CD8-positive, alpha-beta memory T cell (primary cell): ENCODE data around the gene IFITM10. TPM values are rescaled to one million over a fixed set of nuclear protein-coding genes. Genes with fewer than 3 reads are reported as not detected.

ENCODE experiments used
- CTCF ChIA-PET: fragments of 350-600 bp; sonication (Branson Sonifier 250); formaldehyde crosslinking; loops from one replicate; lab custom pipeline; 2021; ENCODE audit warnings: antibody characterized with exemption; lab: Charles Lee
- POLR2A ChIA-PET: fragments of 350-600 bp; sonication (Branson Sonifier 250); formaldehyde crosslinking; loops from one replicate; lab custom pipeline; 2021; ENCODE audit warnings: antibody characterized with exemption; lab: Charles Lee
- DNase-seq, 5 donors: peaks; one replicate each; pipeline versions ENCODE4 v3.0.0 to v3.0.0-alpha.2; 2020 to 2022; ENCODE audit warnings: mixed read lengths in 1 of 5
- H3K27ac ChIP-seq: one replicate; pipeline ENCODE4 v1.7.0; 2013; ENCODE audit warnings: low read depth, mild to moderate bottlenecking, low read length, moderate library complexity
- H3K27me3 ChIP-seq: 2 replicates; pipeline ENCODE4 v1.7.0; 2013; ENCODE audit warnings: low read length, mild to moderate bottlenecking; ENCODE audit not compliant: insufficient read depth, poor library complexity, severe bottlenecking
- H3K36me3 ChIP-seq: 2 replicates; pipeline ENCODE4 v1.7.0; 2013; ENCODE audit warnings: mild to moderate bottlenecking, low read length, moderate library complexity; ENCODE audit not compliant: insufficient read depth
- H3K4me1 ChIP-seq: 2 replicates; pipeline ENCODE4 v1.7.0; 2013; ENCODE audit warnings: mild to moderate bottlenecking, low read length, moderate library complexity; ENCODE audit not compliant: insufficient read depth
- H3K4me3 ChIP-seq: 2 replicates; pipeline ENCODE4 v1.7.0; 2013; ENCODE audit warnings: mild to moderate bottlenecking, low read length
- H3K9me3 ChIP-seq: 2 replicates; pipeline ENCODE4 v1.7.0; 2013; ENCODE audit warnings: mild to moderate bottlenecking, low read length
- H3K27ac Mint-ChIP-seq, 8 donors: one replicate each; pipeline ENCODE4 v1.8.0; 2020 to 2021; ENCODE audit warnings: mixed read lengths in 8 of 8, mild to moderate bottlenecking in 6 of 8, inconsistent platforms in 3 of 8, moderate library complexity in 3 of 8
- H3K27me3 Mint-ChIP-seq, 2 donors: one replicate each; pipeline ENCODE4 v1.8.0; 2020 to 2021; ENCODE audit warnings: mixed read lengths in 2 of 2, mild to moderate bottlenecking in 1 of 2, moderate library complexity in 1 of 2
- H3K36me3 Mint-ChIP-seq, 3 donors: one replicate each; pipeline ENCODE4 v1.8.0; 2020 to 2021; ENCODE audit warnings: mixed read lengths in 3 of 3, inconsistent platforms in 1 of 3, mild to moderate bottlenecking in 1 of 3
- H3K4me1 Mint-ChIP-seq, 3 donors: one replicate each; pipeline ENCODE4 v1.8.0; 2020 to 2021; ENCODE audit warnings: mixed read lengths in 3 of 3, inconsistent platforms in 1 of 3, mild to moderate bottlenecking in 1 of 3
- H3K4me3 Mint-ChIP-seq, 7 donors: one replicate each; pipeline ENCODE4 v1.8.0; 2020 to 2021; ENCODE audit warnings: mixed read lengths in 7 of 7, mild to moderate bottlenecking in 6 of 7, moderate library complexity in 4 of 7, inconsistent platforms in 2 of 7
- H3K9me3 Mint-ChIP-seq, 5 donors: one replicate each; pipeline ENCODE4 v1.8.0; 2020 to 2022; ENCODE audit warnings: mixed read lengths in 5 of 5, mild to moderate bottlenecking in 3 of 5, moderate library complexity in 2 of 5, inconsistent platforms in 1 of 5
- polyA plus RNA-seq: library from polyadenylated mRNA; unstranded; fragments of 300-500 nt; fragmentation: Illumina TruSeq; gene quantifications from one replicate; pipeline ENCODE4 v1.2.3, GENCODE V29; 2021
- total RNA-seq, 2 experiments: library from RNA; stranded (reverse); gene quantifications; one replicate each; pipeline ENCODE4 v1.2.3, GENCODE V29; 2021

Gene IFITM10
- total and polyA plus RNA-seq, 3 experiments from 2014 or later: 0.10 to 0.95 (median 0.39) TPM

DNA sequence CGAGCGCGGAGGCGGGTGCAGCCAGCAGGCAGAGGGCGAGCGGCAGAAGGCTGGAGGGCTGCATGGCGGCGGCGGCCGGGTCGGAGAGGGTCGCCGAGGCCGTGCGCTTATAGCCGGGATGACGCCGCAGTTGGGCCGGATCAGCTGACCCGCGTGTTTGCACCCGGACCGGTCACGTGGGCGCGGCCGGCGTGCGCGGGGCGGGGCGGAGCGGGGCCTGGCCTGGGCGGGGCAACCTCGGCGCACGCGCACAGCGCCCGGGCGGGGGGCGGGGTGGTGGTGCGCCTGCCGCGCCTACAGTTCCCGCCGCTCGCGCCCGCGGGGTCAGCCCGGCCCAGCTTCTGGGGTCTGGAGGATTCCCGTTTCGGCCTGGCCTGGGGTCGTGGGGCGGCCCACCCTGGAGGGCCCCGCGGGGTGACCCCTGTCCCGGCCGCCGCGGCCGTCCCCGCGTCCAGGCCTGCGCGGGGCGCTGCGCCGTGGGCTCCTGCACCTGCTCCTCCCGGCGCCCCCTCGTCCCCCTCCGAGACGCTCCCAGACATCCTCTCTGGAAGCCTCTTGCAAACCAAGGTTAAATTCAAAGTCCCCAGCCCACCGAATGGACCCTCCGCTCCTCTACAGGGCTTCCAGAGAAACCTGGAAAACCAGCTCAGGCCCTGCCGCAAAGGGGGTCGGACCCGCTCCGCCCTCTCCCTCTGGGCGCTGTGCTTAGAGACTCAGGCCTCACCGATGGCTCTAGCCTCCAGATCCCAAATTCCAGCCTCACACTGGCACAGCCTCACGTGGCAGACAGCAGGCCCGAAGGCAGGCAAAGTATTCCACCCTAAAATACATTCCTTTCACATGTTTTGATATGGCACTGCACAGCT, 13.6 kb upstream of the IFITM10 start, which contains the start of gene CTSD:
TSS of gene CTSD (minus strand) at position 132 of the 866 bp plus-strand sequence. CDS start at position 64, 68 bp downstream.
- Mint-ChIP-seq H3K27me3 (no peaks in the 10 kb centered on the region), H3K4me3 (peak within 1 kb of the TSS; percentile 84 to 96 (median 87)), H3K36me3 (peaks cover 0 to 18% (median 0%) of the 10 kb centered on the region in 3 donors), H3K9me3 (no peaks in the 10 kb centered on the region), H3K4me1 (peaks cover 27 to 45% (median 31%) of the 10 kb centered on the region in 3 donors), H3K27ac (peak within 1 kb of the TSS; percentile 65 to 92 (median 82))
- H3K27me3 ChIP-seq: no peaks in the 10 kb centered on the region
- peak; percentile 79 to 86 (median 84) for DNase-seq
- H3K9me3 ChIP-seq: no peaks in the 10 kb centered on the region
- no peaks in the 10 kb centered on the region for H3K36me3 ChIP-seq
- ChIA-PET CTCF (interaction anchor here (0.9 to 1.0 kb wide), 2 partner anchors 9 to 68 kb away, joined by 3 to 4 read pairs; no protein-coding TSS in a partner anchor), POLR2A (no interaction called here)
- H3K4me1 ChIP-seq: peaks cover 49% of the 10 kb centered on the region
- peak within 1 kb of the TSS; percentile 69 for H3K27ac ChIP-seq
- H3K4me3 ChIP-seq: peak within 1 kb of the TSS; percentile 78

DNA sequence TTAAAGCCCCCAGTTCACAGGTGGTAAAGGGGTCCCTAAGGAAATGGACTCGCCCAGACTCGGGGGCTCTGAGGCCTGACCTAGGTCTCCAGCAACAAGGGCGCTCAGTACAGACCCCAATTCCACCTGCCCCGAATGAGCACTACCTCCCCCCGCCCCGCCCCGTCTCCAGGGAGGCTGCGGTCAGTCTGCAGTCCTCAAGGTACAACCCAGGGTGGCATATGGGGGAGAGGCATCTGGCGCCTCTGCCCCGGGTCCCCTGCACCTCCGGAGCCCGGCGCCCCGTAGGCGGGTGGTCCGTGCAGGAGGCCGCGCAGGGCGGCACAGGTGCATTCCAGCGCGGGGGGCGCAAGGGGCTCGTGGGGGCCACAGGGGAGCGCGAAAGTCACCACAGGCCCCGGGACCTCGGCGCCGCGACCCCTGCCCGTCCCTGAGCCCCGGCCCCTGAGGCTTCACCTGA, 13.0 kb upstream of the IFITM10 start:
- Histone ChIP-seq H3K27me3 (no peaks in the 10 kb centered on the region), H3K36me3 (no peaks in the 10 kb centered on the region), H3K4me1 (peaks cover 55% of the 10 kb centered on the region), H3K4me3 (peak overlapping the region; percentile 78), H3K9me3 (no peaks in the 10 kb centered on the region), H3K27ac (peak overlapping the region; percentile 69)
- Mint-ChIP-seq H3K27ac (peak overlapping the region in 2 of 8 donors; percentile 47 to 80), H3K4me1 (peaks cover 33 to 51% (median 37%) of the 10 kb centered on the region in 3 donors), H3K27me3 (no peaks in the 10 kb centered on the region), H3K36me3 (peaks cover 0 to 20% (median 0%) of the 10 kb centered on the region in 3 donors), H3K4me3 (peak overlapping the region; percentile 71 to 91 (median 82)), H3K9me3 (no peaks in the 10 kb centered on the region)
- ChIA-PET CTCF (no interaction called here), POLR2A (no interaction called here)
- DNase-seq: peak in 1 of 5 donors; percentile 12

GRCh38 chr11:1762537-1763302, 12.3 kb upstream of the IFITM10 start:
- Histone ChIP-seq H3K9me3 (no peaks in the 10 kb centered on the region), H3K4me1 (peaks cover 62% of the 10 kb centered on the region), H3K27ac (peak overlapping the region; percentile 69), H3K36me3 (no peaks in the 10 kb centered on the region), H3K27me3 (no peaks in the 10 kb centered on the region), H3K4me3 (peak overlapping the region; percentile 78)
- Mint-ChIP-seq H3K27ac (peak overlapping the region; percentile 7 to 96 (median 84)), H3K9me3 (no peaks in the 10 kb centered on the region), H3K4me1 (peaks cover 36 to 58% (median 41%) of the 10 kb centered on the region in 3 donors), H3K36me3 (peaks cover 0 to 20% (median 0%) of the 10 kb centered on the region in 3 donors), H3K4me3 (peak overlapping the region; percentile 71 to 91 (median 82)), H3K27me3 (no peaks in the 10 kb centered on the region)
- ChIA-PET CTCF (interaction anchor here (1.8 to 2.0 kb wide), 2 partner anchors 9 to 68 kb away, joined by 5 read pairs; no protein-coding TSS in a partner anchor), POLR2A (interaction anchor here (0.6 to 1.3 kb wide), 2 partner anchors 9 to 36 kb away, joined by 3 read pairs; no protein-coding TSS in a partner anchor)
- DNase-seq: no peak

- H3K36me3 Mint-ChIP-seq: peaks cover 0 to 26% (median 0%) of the 10 kb centered on the region in 3 donors
- no peak for DNase-seq
- no peaks in the 10 kb centered on the region for H3K9me3 Mint-ChIP-seq
- H3K4me3 Mint-ChIP-seq: peak overlapping the region; percentile 71 to 91 (median 82)
- Histone ChIP-seq H3K27ac (peak overlapping the region; percentile 69), H3K9me3 (no peaks in the 10 kb centered on the region), H3K4me1 (peaks cover 69% of the 10 kb centered on the region), H3K4me3 (peak overlapping the region; percentile 78), H3K36me3 (no peaks in the 10 kb centered on the region), H3K27me3 (no peaks in the 10 kb centered on the region)
- peaks cover 43 to 65% (median 48%) of the 10 kb centered on the region in 3 donors for H3K4me1 Mint-ChIP-seq
- ChIA-PET POLR2A (interaction anchor here (0.6 to 1.3 kb wide), 2 partner anchors 10 to 35 kb away, joined by 3 read pairs; no protein-coding TSS in a partner anchor), CTCF (interaction anchor here (1.8 to 2.0 kb wide), 2 partner anchors 10 to 68 kb away, joined by 5 read pairs; no protein-coding TSS in a partner anchor)
- no peaks in the 10 kb centered on the region for H3K27me3 Mint-ChIP-seq
- H3K27ac Mint-ChIP-seq: peak overlapping the region; percentile 39 to 96 (median 84)
Measured at GRCh38 chr11:1761857-1762536, 11.6 kb upstream of the IFITM10 start.

GRCh38 chr11:1761110-1761856, 10.9 kb upstream of the IFITM10 start:
- H3K4me1 ChIP-seq: peaks cover 76% of the 10 kb centered on the region
- H3K27ac ChIP-seq: peak overlapping the region; percentile 54
- H3K4me1 Mint-ChIP-seq: peaks cover 49 to 72% (median 54%) of the 10 kb centered on the region in 3 donors
- CTCF ChIA-PET: interaction anchor here (0.7 to 2.0 kb wide), 3 partner anchors 11 to 67 kb away, joined by 3 to 5 read pairs (median 5); no protein-coding TSS in a partner anchor
- POLR2A ChIA-PET: interaction anchor here (1.3 kb wide), 1 partner anchor 34 kb away, joined by 3 read pairs; no protein-coding TSS in a partner anchor
- H3K27me3 ChIP-seq: no peaks in the 10 kb centered on the region
- no peak overlapping the region for H3K4me3 ChIP-seq
- no peaks in the 10 kb centered on the region for H3K9me3 Mint-ChIP-seq
- peaks cover 0 to 32% (median 0%) of the 10 kb centered on the region in 3 donors for H3K36me3 Mint-ChIP-seq
- no peaks in the 10 kb centered on the region for H3K9me3 ChIP-seq
- H3K27ac Mint-ChIP-seq: peak overlapping the region in 4 of 8 donors; percentile 23 to 90 (median 74)
- DNase-seq: no peak
- H3K4me3 Mint-ChIP-seq: peak overlapping the region in 6 of 7 donors; percentile 41 to 88 (median 78)
- no peaks in the 10 kb centered on the region for H3K36me3 ChIP-seq
- no peaks in the 10 kb centered on the region for H3K27me3 Mint-ChIP-seq

- H3K36me3 ChIP-seq: no peaks in the 10 kb centered on the region
- Mint-ChIP-seq H3K4me3 (peak overlapping the region in 4 of 7 donors; percentile 20 to 84 (median 32)), H3K27ac (peak overlapping the region in 2 of 8 donors; percentile 15 to 77), H3K27me3 (no peaks in the 10 kb centered on the region), H3K36me3 (peaks cover 0 to 39% (median 4%) of the 10 kb centered on the region in 3 donors), H3K9me3 (no peaks in the 10 kb centered on the region), H3K4me1 (peaks cover 54 to 80% (median 61%) of the 10 kb centered on the region in 3 donors)
- no peaks in the 10 kb centered on the region for H3K27me3 ChIP-seq
- DNase-seq: no peak
- H3K4me1 ChIP-seq: peaks cover 84% of the 10 kb centered on the region
- H3K4me3 ChIP-seq: no peak overlapping the region
- peak overlapping the region; percentile 54 for H3K27ac ChIP-seq
- H3K9me3 ChIP-seq: no peaks in the 10 kb centered on the region
- POLR2A ChIA-PET: no interaction called here
- CTCF ChIA-PET: interaction anchor here (0.7 kb wide), 1 partner anchor 21 kb away, joined by 3 read pairs; no protein-coding TSS in a partner anchor
Measured at GRCh38 chr11:1760351-1761109, 10.1 kb upstream of the IFITM10 start.
